BLaER1 treated with 17β-estradiol and CSF1 and Interleukin-3, amounts not matched to agents 10 nM and 100 nM (cell line): ENCODE results near the gene MSMP.
A peak's percentile ranks its signal among the peaks of the same experiment; 100 is the strongest.

Experiments
- H3K27ac ChIP-seq, 11 experiments: shearing (Covaris generic); formaldehyde crosslinking; 2 replicates each; pipeline ENCODE4 v1.8.1; 2022
- H3K27me3 ChIP-seq, 11 experiments: shearing (Covaris generic); formaldehyde crosslinking; 2 replicates each; pipeline ENCODE4 v1.8.1; 2022
- H3K36me3 ChIP-seq, 11 experiments: shearing (Covaris generic); formaldehyde crosslinking; 2 replicates each; pipeline ENCODE4 v1.8.1; 2022
- H3K4me1 ChIP-seq, 10 experiments: shearing (Covaris generic); formaldehyde crosslinking; 2 replicates each; pipeline ENCODE4 v1.8.1; 2022
- H3K4me2 ChIP-seq, 11 experiments: shearing (Covaris generic); formaldehyde crosslinking; 2 replicates each; pipeline ENCODE4 v1.8.1; 2022
- H3K4me3 ChIP-seq, 10 experiments: shearing (Covaris generic); formaldehyde crosslinking; 2 replicates each; pipeline ENCODE4 v1.8.1; 2022
- H3K9ac ChIP-seq, 11 experiments: shearing (Covaris generic); formaldehyde crosslinking; 2 replicates each; pipeline ENCODE4 v1.8.1; 2022
- H3K9me3 ChIP-seq, 11 experiments: shearing (Covaris generic); formaldehyde crosslinking; replicated peaks in 1 of 11; 2 replicates each; pipeline ENCODE4 v1.8.1; 2022
- H4K20me1 ChIP-seq, 11 experiments: shearing (Covaris generic); formaldehyde crosslinking; 2 replicates each; pipeline ENCODE4 v1.8.1; 2022
- Cebpa-rat ChIP-seq, 11 experiments: shearing (Covaris generic); IDR thresholded peaks; 2 replicates each; pipeline ENCODE4 v1.8.1; 2022

The MSMP gene

DNA sequence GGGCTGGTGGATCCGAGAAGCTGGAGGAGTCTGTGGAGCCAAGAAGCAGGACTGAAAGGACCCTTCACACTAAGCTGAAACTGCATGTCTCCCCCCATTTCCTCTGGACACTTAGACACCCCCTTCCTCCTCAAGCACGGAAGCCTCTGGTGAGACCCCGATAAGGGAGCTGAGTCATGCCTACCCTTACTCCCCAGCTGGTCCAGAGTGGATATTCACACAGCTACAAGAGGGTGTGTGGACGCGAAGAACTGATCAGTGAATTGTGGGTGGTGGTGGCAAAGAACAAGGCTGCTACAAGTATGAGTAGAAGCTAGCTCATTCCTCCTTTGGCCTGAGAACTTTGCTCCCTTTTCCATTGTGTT, 26.4 kb downstream of the MSMP start:
- Histone ChIP-seq H3K36me3 (peaks cover 39 to 58% (median 42%) of the 10 kb centered on the region in 11 experiments), H3K27me3 (no peaks in the 10 kb centered on the region), H3K9me3 (no peaks in the 10 kb centered on the region), H3K4me2 (peak overlapping the region; percentile 93 to 100 (median 98)), H3K4me1 (peaks cover 50 to 55% (median 53%) of the 10 kb centered on the region in 10 experiments), H4K20me1 (peaks cover 53 to 82% (median 78%) of the 10 kb centered on the region in 11 experiments), H3K9ac (peak overlapping the region; percentile 50 to 93 (median 69)), H3K27ac (peak overlapping the region in 10 of 11 experiments; percentile 26 to 91 (median 75); a peak in 19 of 22 replicates), H3K4me3 (peak overlapping the region; percentile 48 to 94 (median 78))
- no peak for TF ChIP-seq Cebpa-rat (IDR thresholded peaks at IDR 0.05)

DNA sequence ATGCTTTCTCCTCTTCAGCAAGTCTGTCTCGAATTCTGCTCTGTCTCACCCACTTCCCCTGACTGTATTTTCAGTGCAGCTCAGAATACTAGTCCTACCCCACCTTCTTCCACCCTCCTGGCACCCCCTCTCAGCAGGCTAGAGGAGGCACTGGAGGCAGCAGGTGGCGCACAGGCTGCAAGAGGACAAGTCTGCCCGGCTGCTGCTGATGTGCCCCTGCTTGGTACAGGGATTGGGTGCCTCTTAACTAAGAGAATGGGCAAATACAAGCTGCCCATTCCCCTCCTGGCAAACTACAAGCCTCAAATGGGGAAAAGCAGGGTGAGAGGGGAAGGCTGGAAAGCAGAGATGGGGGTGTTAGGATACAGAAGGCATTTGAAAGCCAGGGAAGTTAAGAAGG, 27.1 kb downstream of the MSMP start:
- Histone ChIP-seq H3K4me1 (peaks cover 52 to 59% (median 53%) of the 10 kb centered on the region in 10 experiments), H3K36me3 (peaks cover 46 to 65% (median 49%) of the 10 kb centered on the region in 11 experiments)

DNA sequence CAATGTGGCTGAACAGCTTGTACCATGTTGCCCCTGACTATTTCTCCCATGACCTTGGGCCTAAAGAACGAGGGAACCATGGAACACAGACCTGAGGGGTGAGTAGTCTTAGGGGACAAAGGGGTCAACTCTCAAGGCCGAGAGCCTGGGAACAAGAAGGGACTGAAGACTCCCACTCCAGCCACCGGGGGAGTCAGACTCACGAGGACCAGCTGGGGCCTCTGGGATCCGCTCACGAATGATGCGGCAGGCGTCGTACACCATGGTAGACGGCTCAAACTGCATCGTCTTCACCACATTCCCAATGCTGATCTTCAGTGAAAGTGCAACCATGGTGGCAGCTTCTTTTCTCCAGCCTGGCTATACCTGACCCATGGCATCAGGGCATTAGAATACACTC, 28.7 kb downstream of the MSMP start:
- Histone ChIP-seq H3K36me3 (peaks cover 62 to 81% (median 65%) of the 10 kb centered on the region in 11 experiments), H4K20me1 (peaks cover 48 to 99% (median 80%) of the 10 kb centered on the region in 11 experiments)
- TF ChIP-seq Cebpa-rat (IDR thresholded peaks at IDR 0.05) = no peak

More for the DNA sequence above, 27.1 kb downstream of the MSMP start:
- no peaks in the 10 kb centered on the region for H3K9me3 ChIP-seq
- H3K9ac ChIP-seq = peak overlapping the region; percentile 50 to 93 (median 69); a peak in 20 of 22 replicates
- peak overlapping the region; percentile 48 to 94 (median 78); a peak in 8 of 20 replicates for H3K4me3 ChIP-seq
- peak overlapping the region in 10 of 11 experiments; percentile 26 to 91 (median 75); a peak in 18 of 22 replicates for H3K27ac ChIP-seq
- H3K27me3 ChIP-seq = no peaks in the 10 kb centered on the region
- peaks cover 53 to 88% (median 81%) of the 10 kb centered on the region in 11 experiments for H4K20me1 ChIP-seq
- no peak for TF ChIP-seq Cebpa-rat (IDR thresholded peaks at IDR 0.05)
- peak overlapping the region; percentile 93 to 100 (median 98) for H3K4me2 ChIP-seq

DNA sequence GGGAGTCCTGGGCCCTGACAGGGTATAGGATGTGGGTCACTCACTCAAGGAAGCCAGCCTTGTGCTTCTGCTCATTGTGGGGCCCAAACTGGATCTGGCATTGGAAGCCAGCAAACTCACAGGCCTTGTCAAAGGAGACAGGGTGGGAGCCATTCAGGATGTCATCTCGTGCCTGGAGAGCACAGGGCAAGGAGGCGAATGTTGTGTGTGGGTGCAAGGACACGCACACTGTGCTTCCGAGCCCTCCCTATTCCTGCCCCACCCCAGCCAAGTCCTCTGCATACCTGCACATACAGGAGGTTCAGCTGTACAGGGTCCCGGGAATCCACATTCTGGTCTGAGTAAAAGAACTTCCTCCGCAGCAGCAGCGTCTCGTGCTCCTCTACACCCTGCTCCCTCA, 30.2 kb downstream of the MSMP start:
- H3K4me2 ChIP-seq = no peak overlapping the region
- peaks cover 46 to 100% (median 80%) of the 10 kb centered on the region in 11 experiments for H4K20me1 ChIP-seq
- TF ChIP-seq Cebpa-rat (IDR thresholded peaks at IDR 0.05) = no peak
- H3K4me3 ChIP-seq = no peak overlapping the region
- H3K4me1 ChIP-seq = peaks cover 43 to 72% (median 46%) of the 10 kb centered on the region in 10 experiments
- H3K27ac ChIP-seq = no peak overlapping the region
- H3K36me3 ChIP-seq = peaks cover 74 to 91% (median 77%) of the 10 kb centered on the region in 11 experiments
- H3K9ac ChIP-seq = no peak overlapping the region
- H3K27me3 ChIP-seq = no peaks in the 10 kb centered on the region
- H3K9me3 ChIP-seq = no peaks in the 10 kb centered on the region

More for the DNA sequence above, 28.7 kb downstream of the MSMP start:
- 0 out of 22 replicates have a peak overlapping the region, but pooled peaks of 1 of the 11 experiments have one; percentile 4 for H3K9ac ChIP-seq
- no peaks in the 10 kb centered on the region for H3K27me3 ChIP-seq
- H3K4me2 ChIP-seq = no peak overlapping the region
- no peaks in the 10 kb centered on the region for H3K9me3 ChIP-seq
- H3K27ac ChIP-seq = no peak overlapping the region
- peaks cover 43 to 70% (median 46%) of the 10 kb centered on the region in 10 experiments for H3K4me1 ChIP-seq
- H3K4me3 ChIP-seq = no peak overlapping the region

DNA sequence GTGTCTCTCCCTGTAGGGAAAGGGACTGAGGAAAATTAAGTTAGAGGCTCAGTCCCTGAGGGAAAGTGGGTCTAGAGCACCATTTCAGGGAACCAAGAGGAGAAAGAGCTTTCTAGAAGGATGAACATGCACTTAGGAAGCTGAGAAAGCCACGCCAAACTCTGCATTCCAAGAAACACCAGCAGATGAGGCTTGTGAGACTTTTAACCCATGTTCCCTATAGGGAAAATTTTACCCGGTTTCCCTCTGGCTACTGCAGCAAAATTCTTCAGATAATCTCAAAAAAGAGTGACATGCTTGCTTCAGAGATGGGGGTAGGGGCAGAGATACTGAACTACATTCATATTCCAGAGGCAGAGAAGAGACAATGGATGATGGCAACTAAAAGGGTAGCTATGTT, 30.6 kb downstream of the MSMP start:
- peaks cover 79 to 95% (median 81%) of the 10 kb centered on the region in 11 experiments for H3K36me3 ChIP-seq
- H3K4me2 ChIP-seq = no peak overlapping the region
- no peak overlapping the region for H3K4me3 ChIP-seq
- peaks cover 43 to 72% (median 46%) of the 10 kb centered on the region in 10 experiments for H3K4me1 ChIP-seq
- no peak overlapping the region for H3K27ac ChIP-seq
- H3K9me3 ChIP-seq = no peaks in the 10 kb centered on the region
- H4K20me1 ChIP-seq = peaks cover 46 to 100% (median 80%) of the 10 kb centered on the region in 11 experiments
- H3K27me3 ChIP-seq = no peaks in the 10 kb centered on the region
- H3K9ac ChIP-seq = no peak overlapping the region
- TF ChIP-seq Cebpa-rat (IDR thresholded peaks at IDR 0.05) = no peak

DNA sequence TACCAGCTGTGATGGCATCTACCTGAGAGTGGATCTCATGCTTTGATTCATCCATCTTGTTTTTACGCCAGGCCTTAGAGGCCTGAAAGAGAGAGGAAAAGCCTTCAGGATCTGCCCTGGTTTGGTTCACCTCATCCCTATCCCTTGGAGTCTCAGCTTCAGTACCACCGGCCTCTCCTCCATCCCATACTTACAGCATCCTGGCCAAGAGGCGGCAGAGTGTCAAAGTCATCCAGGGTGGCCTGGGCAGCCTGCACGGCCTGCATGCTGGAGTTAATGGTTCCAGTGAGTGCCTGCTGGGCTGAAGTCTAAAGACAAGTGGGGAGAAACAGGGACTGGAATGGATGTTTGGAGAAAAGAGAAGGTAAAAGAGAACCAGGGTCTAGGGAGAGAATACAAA, 34.5 kb downstream of the MSMP start:
- Histone ChIP-seq H3K27ac (peak overlapping the region in 10 of 11 experiments; percentile 24 to 59 (median 50); a peak in 19 of 22 replicates), H3K36me3 (peaks cover 96 to 100% (median 98%) of the 10 kb centered on the region in 11 experiments), H3K4me2 (peak overlapping the region; percentile 65 to 92 (median 77)), H3K4me1 (peaks cover 32 to 56% (median 40%) of the 10 kb centered on the region in 10 experiments), H4K20me1 (peaks cover 31 to 100% (median 72%) of the 10 kb centered on the region in 11 experiments), H3K27me3 (no peaks in the 10 kb centered on the region), H3K4me3 (no peak overlapping the region), H3K9ac (peak overlapping the region in 9 of 11 experiments; percentile 9 to 50 (median 34); a peak in 10 of 22 replicates), H3K9me3 (no peaks in the 10 kb centered on the region)
- no peak for TF ChIP-seq Cebpa-rat (IDR thresholded peaks at IDR 0.05)

DNA sequence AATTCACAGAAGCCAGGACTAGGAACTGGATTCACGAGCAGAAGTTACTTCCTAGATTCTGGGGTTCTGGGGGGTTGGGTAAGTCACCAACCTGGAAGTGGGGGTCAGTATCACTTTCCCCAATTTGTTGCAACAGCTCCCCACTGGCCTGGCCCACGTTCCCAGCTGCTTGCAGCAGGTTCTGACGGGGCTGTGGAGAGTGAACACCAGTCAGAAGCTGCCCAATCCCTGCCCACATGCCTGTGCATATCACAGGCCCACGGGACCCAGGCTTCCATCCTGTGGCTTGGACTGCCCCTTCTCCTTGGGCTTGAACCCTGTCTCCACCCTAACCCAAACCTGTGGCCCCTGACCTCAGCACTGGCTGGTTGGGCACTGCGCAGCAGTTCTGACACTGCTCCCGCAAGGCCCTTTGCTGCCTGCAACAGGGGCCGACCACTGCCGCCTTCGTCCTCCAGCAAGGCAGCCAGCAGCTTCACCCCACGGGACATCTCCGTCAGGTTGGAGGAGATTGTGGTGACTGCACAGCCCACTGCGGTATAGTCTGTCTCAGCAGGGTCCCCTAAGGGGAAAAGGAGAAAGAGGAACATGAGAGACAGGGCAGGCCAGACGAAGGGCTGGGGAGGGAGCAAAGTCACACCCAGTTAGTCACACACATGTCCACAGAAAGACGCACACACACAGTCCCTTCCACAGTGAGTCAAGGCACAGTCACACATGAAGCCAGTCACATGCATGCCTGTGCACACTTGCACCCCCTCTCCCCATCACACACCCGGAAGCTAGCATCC, 35.2 kb downstream of the MSMP start:
- peak overlapping the region; percentile 20 to 53 (median 43); a peak in 15 of 22 replicates for H3K9ac ChIP-seq
- peaks cover 96 to 100% (median 98%) of the 10 kb centered on the region in 11 experiments for H3K36me3 ChIP-seq
- no peak for TF ChIP-seq Cebpa-rat (IDR thresholded peaks at IDR 0.05)
- peaks cover 32 to 56% (median 40%) of the 10 kb centered on the region in 10 experiments for H3K4me1 ChIP-seq
- H3K27ac ChIP-seq = peak overlapping the region; percentile 22 to 67 (median 50); a peak in 18 of 22 replicates
- H3K4me2 ChIP-seq = peak overlapping the region; percentile 65 to 92 (median 77)
- no peaks in the 10 kb centered on the region for H3K27me3 ChIP-seq
- no peaks in the 10 kb centered on the region for H3K9me3 ChIP-seq
- H3K4me3 ChIP-seq = peak overlapping the region in 3 of 10 experiments; percentile 5 to 43 (median 7); a peak in 2 of 20 replicates
- peaks cover 31 to 100% (median 70%) of the 10 kb centered on the region in 11 experiments for H4K20me1 ChIP-seq

DNA sequence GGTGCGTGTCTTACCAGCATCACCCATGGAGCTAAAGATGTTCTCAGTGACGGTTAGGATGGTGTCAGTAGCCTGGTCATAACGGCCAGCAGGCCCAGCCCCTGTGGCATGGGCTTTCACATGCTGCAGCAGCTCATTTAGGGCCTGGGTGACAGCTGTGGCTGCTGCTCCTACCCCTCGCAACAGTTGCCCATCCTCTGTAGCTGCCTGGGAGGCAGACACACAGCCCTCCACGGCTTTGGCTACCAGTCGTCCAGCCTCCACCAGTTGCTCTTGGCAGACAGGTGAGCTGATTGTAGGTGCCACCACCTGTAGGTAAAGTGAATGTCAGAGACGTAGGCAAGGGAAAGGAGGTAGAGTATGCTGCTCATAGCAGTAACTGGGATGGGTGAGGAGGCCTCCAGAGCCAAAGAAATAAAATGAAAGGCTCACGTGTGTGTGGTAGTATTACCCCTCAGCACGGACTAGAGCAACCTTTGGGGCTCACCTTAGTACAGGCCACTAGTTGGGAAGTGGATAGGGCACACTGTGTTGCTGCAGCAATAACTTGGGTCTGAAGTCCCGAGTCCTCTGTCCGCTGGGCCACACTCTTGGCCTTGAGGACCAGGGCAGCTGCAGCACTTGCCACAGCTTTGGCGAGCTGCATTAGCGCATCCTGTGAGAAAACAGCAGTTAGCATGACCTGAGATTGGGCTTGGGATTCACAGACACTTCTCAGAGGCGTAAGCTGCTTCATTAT, 36.8 kb downstream of the MSMP start:
- Histone ChIP-seq H3K9me3 (no peaks in the 10 kb centered on the region), H3K36me3 (peaks cover 96 to 100% (median 98%) of the 10 kb centered on the region in 11 experiments), H3K4me2 (peak overlapping the region in 2 of 11 experiments; percentile 17 to 48; a peak in 1 of 22 replicates), H3K27ac (no peak overlapping the region), H4K20me1 (peaks cover 31 to 98% (median 65%) of the 10 kb centered on the region in 11 experiments; a peak in 21 of 22 replicates), H3K9ac (no peak overlapping the region), H3K4me1 (peaks cover 32 to 56% (median 40%) of the 10 kb centered on the region in 10 experiments), H3K27me3 (no peaks in the 10 kb centered on the region), H3K4me3 (no peak overlapping the region)
- no peak for TF ChIP-seq Cebpa-rat (IDR thresholded peaks at IDR 0.05)
